K562 (cell line): ENCODE data around the gene MACF1. TPM values are rescaled to one million over a fixed set of nuclear protein-coding genes. Genes with fewer than 3 reads are reported as not detected.

Experiments
- CTBP1 ChIP-seq: fragments of 450-650 bp; IDR thresholded peaks from 2 replicates; pipeline ENCODE4 v1.6.1; 2016; ENCODE audit warnings: borderline replicate concordance
- HEY1 ChIP-seq: fragments of 250-450 bp; sonication (Bioruptor Pico); IDR thresholded peaks from 2 replicates; pipeline ENCODE4 v1.5.0; 2020; ENCODE audit warnings: mild to moderate bottlenecking, moderate library complexity, borderline replicate concordance
- JUN ChIP-seq, 2 experiments: sonication (generic) in 1 of 2; formaldehyde crosslinking in 1 of 2; IDR thresholded peaks; 2 replicates each; pipeline versions ENCODE4 v1.6.1 to v1.8.0; 2012 to 2022; ENCODE audit warnings: borderline replicate concordance in 2 of 2, mild to moderate bottlenecking in 2 of 2, improper control_type of control experiment in 1 of 2, low read depth in 1 of 2, low read length in 1 of 2, missing genetic modification reagents in 1 of 2
- MAFG ChIP-seq: fragments of 450-650 bp; conservative IDR thresholded peaks from 2 replicates; pipeline ENCODE4 v1.6.1; 2016; ENCODE audit warnings: missing genetic modification characterization, missing compliant biosample characterization
- MYBL2 ChIP-seq, 2 experiments: fragments of 450-650 bp in 1 of 2; sonication (generic) in 1 of 2; formaldehyde crosslinking in 1 of 2; IDR thresholded peaks; 2 replicates each; pipeline versions ENCODE4 v1.6.1 to v1.8.1; 2017 to 2022; ENCODE audit warnings: borderline replicate concordance in 1 of 2, inconsistent platforms in 1 of 2, low read depth in 1 of 2, mild to moderate bottlenecking in 1 of 2, missing genetic modification reagents in 1 of 2, moderate library complexity in 1 of 2
- NRF1 ChIP-seq, 2 experiments: fragments of 450-650 bp; IDR thresholded peaks in 1 of 2; conservative IDR thresholded peaks in 1 of 2; 2 replicates each; pipeline ENCODE4 v1.6.1; 2014; ENCODE audit warnings: mild to moderate bottlenecking in 2 of 2
- SMARCE1 ChIP-seq: fragments of 450-650 bp; IDR thresholded peaks from 2 replicates; pipeline ENCODE4 v1.7.1; 2016; ENCODE audit warnings: mild to moderate bottlenecking
- ZNF311 ChIP-seq: fragments of 250-450 bp; sonication (Bioruptor Pico); IDR thresholded peaks from 2 replicates; pipeline ENCODE4 v1.4.0; 2020; ENCODE audit warnings: mild to moderate bottlenecking, moderate library complexity
- ZNF384 ChIP-seq: IDR thresholded peaks from 2 replicates; pipeline ENCODE4 v1.6.1; 2012; ENCODE audit warnings: low read depth, low read length, improper control_type of control experiment
- ZNF436 ChIP-seq: fragments of 250-450, 450-650 bp; sonication (Bioruptor Pico); formaldehyde crosslinking; IDR thresholded peaks from 2 replicates; pipeline ENCODE4 v1.7.0; 2020; ENCODE audit warnings: mild to moderate bottlenecking
- polyA plus RNA-seq, 8 experiments: library from polyadenylated mRNA; depleted of rRNA in 4 of 8; stranded (reverse) in 5 of 8; unstranded in 3 of 8; fragments of >200 nt; fragmentation: Nextera tagmentation in 2 of 8; fragmentation: Illumina TruSeq in 1 of 8; extraction: Ambion mirVana in 2 of 8; extraction: Trizol in 1 of 8; gene quantifications; 2 replicates each; pipeline versions ENCODE4 v1.2.1 to v1.2.3, GENCODE V29; 2011 to 2014; ENCODE audit warnings: inconsistent platforms in 1 of 8, missing spikeins in 1 of 8
- total RNA-seq, 7 experiments: library from RNA; depleted of rRNA in 6 of 7; stranded (reverse); fragments of >200 nt in 6 of 7; fragmentation: Illumina TruSeq in 2 of 7; extraction: Trizol in 2 of 7; gene quantifications; 2 replicates each; pipeline versions ENCODE4 v1.2.1 to v1.2.3, GENCODE V29; 2011 to 2021; ENCODE audit warnings: low replicate concordance in 1 of 7
- TF ChIP-seq, protein P1 (sequence below): fragments of 450-650 bp; IDR thresholded peaks from 2 replicates; pipeline ENCODE4 v1.7.1; 2018; ENCODE audit warnings: mild to moderate bottlenecking, low read depth; ENCODE audit not compliant: partially characterized antibody
- TF ChIP-seq, protein P2 (sequence below): sonication (generic); IDR thresholded peaks from 2 replicates; pipeline ENCODE4 v1.6.1; 2016
- TF ChIP-seq, protein P3 (sequence below): fragments of 150-350 bp; conservative IDR thresholded peaks from 2 replicates; pipeline ENCODE4 v1.6.1; 2014; ENCODE audit warnings: low read length
- TF ChIP-seq, protein P4 (sequence below): sonication (generic); formaldehyde crosslinking; IDR thresholded peaks from 2 replicates; pipeline ENCODE4 v1.8.0; 2022; ENCODE audit warnings: mild to moderate bottlenecking, missing genetic modification reagents
- TF ChIP-seq, protein P5 (sequence below): sonication (generic); formaldehyde crosslinking; IDR thresholded peaks from 2 replicates; pipeline ENCODE4 v1.9.0; 2022; ENCODE audit warnings: mild to moderate bottlenecking, missing genetic modification reagents

MACF1 gene
- total and polyA plus RNA-seq, 9 of the 15 experiments (the other 6 are each of a cell fraction or from before 2014, with no cell fraction given), result 13.2 to 232 (median 112) TPM

DNA sequence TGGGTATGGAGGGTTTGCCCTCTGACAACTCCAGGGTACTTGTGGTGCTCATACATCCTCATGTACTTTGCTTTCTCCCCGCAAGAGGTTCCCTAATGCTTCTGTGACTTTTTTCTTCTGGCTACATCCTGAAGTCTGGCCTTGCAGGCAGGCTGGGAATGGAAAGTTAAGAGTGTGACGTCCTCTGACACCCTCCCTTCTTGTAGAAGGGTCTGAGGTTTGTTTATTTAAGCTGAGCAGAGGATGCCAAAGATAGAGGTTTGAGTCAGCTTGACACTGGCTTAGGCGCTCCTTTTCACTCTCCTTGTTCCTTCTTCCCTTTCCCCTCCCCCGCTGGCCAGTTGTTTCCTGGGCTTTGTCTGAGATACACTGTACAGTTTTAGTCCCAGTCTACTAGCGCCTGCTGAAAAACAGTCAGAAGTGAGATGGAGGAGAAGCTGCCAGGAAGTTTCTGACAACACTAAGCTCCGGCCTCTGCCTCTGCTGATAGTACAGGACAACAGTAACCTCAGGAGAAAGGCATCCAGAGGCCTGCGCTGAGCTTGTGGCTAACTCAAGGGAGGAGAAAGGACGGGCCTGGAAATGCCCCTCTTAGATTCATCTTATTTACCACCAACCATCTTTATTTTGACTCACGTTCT, at the start of gene MACF1 (continued):
- TF ChIP-seq, protein P1, sequence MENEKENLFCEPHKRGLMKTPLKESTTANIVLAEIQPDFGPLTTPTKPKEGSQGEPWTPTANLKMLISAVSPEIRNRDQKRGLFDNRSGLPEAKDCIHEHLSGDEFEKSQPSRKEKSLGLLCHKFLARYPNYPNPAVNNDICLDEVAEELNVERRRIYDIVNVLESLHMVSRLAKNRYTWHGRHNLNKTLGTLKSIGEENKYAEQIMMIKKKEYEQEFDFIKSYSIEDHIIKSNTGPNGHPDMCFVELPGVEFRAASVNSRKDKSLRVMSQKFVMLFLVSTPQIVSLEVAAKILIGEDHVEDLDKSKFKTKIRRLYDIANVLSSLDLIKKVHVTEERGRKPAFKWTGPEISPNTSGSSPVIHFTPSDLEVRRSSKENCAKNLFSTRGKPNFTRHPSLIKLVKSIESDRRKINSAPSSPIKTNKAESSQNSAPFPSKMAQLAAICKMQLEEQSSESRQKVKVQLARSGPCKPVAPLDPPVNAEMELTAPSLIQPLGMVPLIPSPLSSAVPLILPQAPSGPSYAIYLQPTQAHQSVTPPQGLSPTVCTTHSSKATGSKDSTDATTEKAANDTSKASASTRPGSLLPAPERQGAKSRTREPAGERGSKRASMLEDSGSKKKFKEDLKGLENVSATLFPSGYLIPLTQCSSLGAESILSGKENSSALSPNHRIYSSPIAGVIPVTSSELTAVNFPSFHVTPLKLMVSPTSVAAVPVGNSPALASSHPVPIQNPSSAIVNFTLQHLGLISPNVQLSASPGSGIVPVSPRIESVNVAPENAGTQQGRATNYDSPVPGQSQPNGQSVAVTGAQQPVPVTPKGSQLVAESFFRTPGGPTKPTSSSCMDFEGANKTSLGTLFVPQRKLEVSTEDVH, result peak; percentile 55
- TF ChIP-seq MAFG (no peak), ZNF311 (CRISPR knock-in tag) (no peak), NRF1 (conservative IDR thresholded peaks at IDR 0.05 in 1 of 2, IDR thresholded peaks at IDR 0.05 in 1 of 2) (peak; percentile 38 to 53; a peak in 3 of 4 replicates), SMARCE1 (peak; percentile 82), CTBP1 (peak; percentile 92), JUN (IDR thresholded peaks at IDR 0.05; ENCODE audit: borderline replicate concordance, low read depth, low read length) (peak; percentile 77; the same call in 1 of the 2 replicates), JUN (CRISPR knock-in tag; IDR thresholded peaks at IDR 0.05; ENCODE audit: borderline replicate concordance) (no peak), ZNF436 (CRISPR knock-in tag) (no peak), HEY1 (CRISPR knock-in tag) (no peak), ZNF384 (0 out of 2 replicates have a peak, but pooled peaks have one; percentile 16), MYBL2 (IDR thresholded peaks at IDR 0.05; ENCODE audit: low read depth) (no peak), MYBL2 (CRISPR knock-in tag; IDR thresholded peaks at IDR 0.05; ENCODE audit: borderline replicate concordance) (no peak)
- TF ChIP-seq, protein P2, sequence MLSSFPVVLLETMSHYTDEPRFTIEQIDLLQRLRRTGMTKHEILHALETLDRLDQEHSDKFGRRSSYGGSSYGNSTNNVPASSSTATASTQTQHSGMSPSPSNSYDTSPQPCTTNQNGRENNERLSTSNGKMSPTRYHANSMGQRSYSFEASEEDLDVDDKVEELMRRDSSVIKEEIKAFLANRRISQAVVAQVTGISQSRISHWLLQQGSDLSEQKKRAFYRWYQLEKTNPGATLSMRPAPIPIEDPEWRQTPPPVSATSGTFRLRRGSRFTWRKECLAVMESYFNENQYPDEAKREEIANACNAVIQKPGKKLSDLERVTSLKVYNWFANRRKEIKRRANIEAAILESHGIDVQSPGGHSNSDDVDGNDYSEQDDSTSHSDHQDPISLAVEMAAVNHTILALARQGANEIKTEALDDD, result peak; percentile 54
- TF ChIP-seq, protein P3, sequence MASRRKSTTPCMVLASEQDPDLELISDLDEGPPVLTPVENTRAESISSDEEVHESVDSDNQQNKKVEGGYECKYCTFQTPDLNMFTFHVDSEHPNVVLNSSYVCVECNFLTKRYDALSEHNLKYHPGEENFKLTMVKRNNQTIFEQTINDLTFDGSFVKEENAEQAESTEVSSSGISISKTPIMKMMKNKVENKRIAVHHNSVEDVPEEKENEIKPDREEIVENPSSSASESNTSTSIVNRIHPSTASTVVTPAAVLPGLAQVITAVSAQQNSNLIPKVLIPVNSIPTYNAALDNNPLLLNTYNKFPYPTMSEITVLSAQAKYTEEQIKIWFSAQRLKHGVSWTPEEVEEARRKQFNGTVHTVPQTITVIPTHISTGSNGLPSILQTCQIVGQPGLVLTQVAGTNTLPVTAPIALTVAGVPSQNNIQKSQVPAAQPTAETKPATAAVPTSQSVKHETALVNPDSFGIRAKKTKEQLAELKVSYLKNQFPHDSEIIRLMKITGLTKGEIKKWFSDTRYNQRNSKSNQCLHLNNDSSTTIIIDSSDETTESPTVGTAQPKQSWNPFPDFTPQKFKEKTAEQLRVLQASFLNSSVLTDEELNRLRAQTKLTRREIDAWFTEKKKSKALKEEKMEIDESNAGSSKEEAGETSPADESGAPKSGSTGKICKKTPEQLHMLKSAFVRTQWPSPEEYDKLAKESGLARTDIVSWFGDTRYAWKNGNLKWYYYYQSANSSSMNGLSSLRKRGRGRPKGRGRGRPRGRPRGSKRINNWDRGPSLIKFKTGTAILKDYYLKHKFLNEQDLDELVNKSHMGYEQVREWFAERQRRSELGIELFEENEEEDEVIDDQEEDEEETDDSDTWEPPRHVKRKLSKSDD, result no peak
- TF ChIP-seq, protein P4, sequence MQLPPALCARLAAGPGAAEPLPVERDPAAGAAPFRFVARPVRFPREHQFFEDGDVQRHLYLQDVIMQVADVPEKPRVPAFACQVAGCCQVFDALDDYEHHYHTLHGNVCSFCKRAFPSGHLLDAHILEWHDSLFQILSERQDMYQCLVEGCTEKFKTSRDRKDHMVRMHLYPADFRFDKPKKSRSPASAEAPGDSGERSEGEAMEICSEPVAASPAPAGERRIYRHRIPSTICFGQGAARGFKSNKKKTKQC, result peak; percentile 52; the same call in 1 of the 2 replicates
- TF ChIP-seq, protein P5, sequence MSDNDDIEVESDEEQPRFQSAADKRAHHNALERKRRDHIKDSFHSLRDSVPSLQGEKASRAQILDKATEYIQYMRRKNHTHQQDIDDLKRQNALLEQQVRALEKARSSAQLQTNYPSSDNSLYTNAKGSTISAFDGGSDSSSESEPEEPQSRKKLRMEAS (CRISPR knock-in tag), result peak; percentile 53; the same call in 1 of the 2 replicates
- TF ChIP-seq, all 486 proteins: peak for 90
